ENCODE data around the gene PDE6C. TPM values are rescaled to one million over a fixed set of nuclear protein-coding genes. Genes with fewer than 3 reads are reported as not detected.

The PDE6C gene
- total RNA-seq, 1 experiment from 2014 or later: not detected

DNA sequence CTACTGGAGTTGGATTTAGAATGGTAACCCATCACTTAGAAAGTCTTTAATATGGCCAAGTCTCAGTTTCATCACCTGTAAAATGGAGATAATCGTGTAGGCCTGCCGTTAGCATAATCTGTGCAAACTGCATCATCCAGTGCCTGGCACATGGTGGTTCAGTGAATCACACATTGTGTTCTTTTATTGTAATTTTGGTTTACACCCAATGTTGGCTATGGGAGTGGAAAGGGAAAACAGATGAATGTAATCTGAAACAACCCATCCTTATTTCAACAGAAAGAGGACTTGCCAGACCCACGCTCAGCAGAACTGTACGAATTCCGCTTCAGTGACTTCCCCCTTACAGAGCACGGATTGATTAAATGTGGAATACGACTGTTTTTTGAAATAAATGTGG lies 27.5 kb downstream of the PDE6C start:
- Mint-ChIP-seq H3K9me3 (no peaks in the 10 kb centered on the region; a peak in 1 of 5 replicates), H3K36me3 (ENCODE audit: insufficient read depth in 1 of 3, low read depth in 3 of 3) (no peaks in the 10 kb centered on the region), H3K27ac (no peak overlapping the region), H3K4me3 (no peak overlapping the region), H3K4me1 (no peaks in the 10 kb centered on the region), H3K27me3 (ENCODE audit: low read depth) (peaks cover 3% of the 10 kb centered on the region; the same call in 1 of the 2 replicates)
- no peak overlapping the region for H4K8ac ChIP-seq (replicated peaks; ENCODE audit: insufficient read length, low read depth, low read length)
- H3T11ph ChIP-seq (ENCODE audit: low read length): no peak overlapping the region
- no peak overlapping the region for H3K9ac ChIP-seq (ENCODE audit: extremely low read depth, insufficient read length, low read length)
- no peak overlapping the region for H3K4me2 ChIP-seq (ENCODE audit: insufficient read depth, insufficient read length, low read length)
- no peaks in the 10 kb centered on the region for H3K9me3 ChIP-seq (ENCODE audit: control insufficient read depth, low read depth, low read length)
- no peak overlapping the region for H2AFZ ChIP-seq (ENCODE audit: low read length)
- H2BK120ac ChIP-seq (ENCODE audit: low read depth, low read length, poor library complexity, severe bottlenecking): no peak overlapping the region
- H3K4me1 ChIP-seq (ENCODE audit: insufficient read depth, low read length): no peaks in the 10 kb centered on the region; the same call in 1 of the 2 replicates
- H3K4ac ChIP-seq (ENCODE audit: low read depth, low read length): no peak overlapping the region
- H3K27ac ChIP-seq (ENCODE audit: insufficient read length, low read depth, low read length): no peak overlapping the region
- no peak overlapping the region for H2BK15ac ChIP-seq (ENCODE audit: low read depth, low read length)
- DNase-seq: no peak
- TF ChIP-seq, protein P1, sequence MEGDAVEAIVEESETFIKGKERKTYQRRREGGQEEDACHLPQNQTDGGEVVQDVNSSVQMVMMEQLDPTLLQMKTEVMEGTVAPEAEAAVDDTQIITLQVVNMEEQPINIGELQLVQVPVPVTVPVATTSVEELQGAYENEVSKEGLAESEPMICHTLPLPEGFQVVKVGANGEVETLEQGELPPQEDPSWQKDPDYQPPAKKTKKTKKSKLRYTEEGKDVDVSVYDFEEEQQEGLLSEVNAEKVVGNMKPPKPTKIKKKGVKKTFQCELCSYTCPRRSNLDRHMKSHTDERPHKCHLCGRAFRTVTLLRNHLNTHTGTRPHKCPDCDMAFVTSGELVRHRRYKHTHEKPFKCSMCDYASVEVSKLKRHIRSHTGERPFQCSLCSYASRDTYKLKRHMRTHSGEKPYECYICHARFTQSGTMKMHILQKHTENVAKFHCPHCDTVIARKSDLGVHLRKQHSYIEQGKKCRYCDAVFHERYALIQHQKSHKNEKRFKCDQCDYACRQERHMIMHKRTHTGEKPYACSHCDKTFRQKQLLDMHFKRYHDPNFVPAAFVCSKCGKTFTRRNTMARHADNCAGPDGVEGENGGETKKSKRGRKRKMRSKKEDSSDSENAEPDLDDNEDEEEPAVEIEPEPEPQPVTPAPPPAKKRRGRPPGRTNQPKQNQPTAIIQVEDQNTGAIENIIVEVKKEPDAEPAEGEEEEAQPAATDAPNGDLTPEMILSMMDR (conservative IDR thresholded peaks at IDR 0.05): no peak
- H4K91ac ChIP-seq (ENCODE audit: insufficient read length, low read depth, low read length): no peak overlapping the region
- no peak overlapping the region for H4K5ac ChIP-seq (ENCODE audit: insufficient read length, low read depth, low read length)
- no peaks in the 10 kb centered on the region for H4K20me1 ChIP-seq (ENCODE audit: control insufficient read depth, insufficient read depth, insufficient read length)
- WGBS (ENCODE audit: extremely low coverage, insufficient read length, low lambda C conversion rate): no CpG with 5 or more reads among the region's 7 CpGs
- no peak overlapping the region for H3K23ac ChIP-seq (ENCODE audit: insufficient read length, low read depth, low read length)
- H3K56ac ChIP-seq (ENCODE audit: insufficient read length, low read depth, low read length): no peak overlapping the region
- no peaks in the 10 kb centered on the region for H3K79me2 ChIP-seq (ENCODE audit: insufficient read depth, low read length)
- no peaks in the 10 kb centered on the region for H3K23me2 ChIP-seq (ENCODE audit: insufficient read length, low read depth, low read length, poor library complexity, severe bottlenecking)
- no peaks in the 10 kb centered on the region for H3K79me1 ChIP-seq (ENCODE audit: insufficient read depth, low read depth, low read length, poor library complexity, severe bottlenecking)
- no peak overlapping the region for H3K14ac ChIP-seq (ENCODE audit: insufficient read depth, low read length)
- H3K18ac ChIP-seq (ENCODE audit: insufficient read length, low read depth, low read length): no peak overlapping the region
- no peak overlapping the region for H2BK12ac ChIP-seq (ENCODE audit: insufficient read length, low read depth, low read length)
- H2BK20ac ChIP-seq (ENCODE audit: low read depth, low read length, poor library complexity, severe bottlenecking): no peak overlapping the region
- no peak overlapping the region for H2BK5ac ChIP-seq (ENCODE audit: insufficient read length, low read length)
- no peak overlapping the region for H2AK5ac ChIP-seq (ENCODE audit: insufficient read length, low read length)
- no peaks in the 10 kb centered on the region for H3K27me3 ChIP-seq (ENCODE audit: insufficient read depth, low read length)

All from H9 (cell line).